Measurements from ENCODE around the gene GMPPA. TPM values are rescaled to one million over a fixed set of nuclear protein-coding genes. Genes with fewer than 3 reads are reported as not detected.

GMPPA gene
- total RNA-seq, 1 experiment from 2014 or later: 10.5 TPM

- DNase-seq: no peak
- H3K27ac ChIP-seq (ENCODE audit: low read length): no peak overlapping the region
- H3K9me3 ChIP-seq (ENCODE audit: low read length): no peaks in the 10 kb centered on the region
- H4K20me1 ChIP-seq (ENCODE audit: insufficient read depth, low read depth, low read length): no peaks in the 10 kb centered on the region
- no peaks in the 10 kb centered on the region for H3K36me3 ChIP-seq (ENCODE audit: insufficient read depth, low read length)
- H3K9ac ChIP-seq (ENCODE audit: low read length): no peak overlapping the region
- H3K4me3 ChIP-seq (ENCODE audit: low read length): no peak overlapping the region
- H3K4me1 ChIP-seq (ENCODE audit: low read length): no peaks in the 10 kb centered on the region
- H3K4me2 ChIP-seq (ENCODE audit: low read depth, low read length, poor library complexity, severe bottlenecking): no peak overlapping the region
- H2AFZ ChIP-seq (ENCODE audit: low read length): no peak overlapping the region
- no peaks in the 10 kb centered on the region for H3K79me2 ChIP-seq (ENCODE audit: low read length)
- no peaks in the 10 kb centered on the region for H3K27me3 ChIP-seq (ENCODE audit: low read length)
- H3K9me2 ChIP-seq (replicated peaks; ENCODE audit: insufficient read depth, low read length): no peaks in the 10 kb centered on the region
Measured at GRCh38 chr2:219478916-219479315, 19.8 kb upstream of the GMPPA start.

- no peaks in the 10 kb centered on the region for H3K4me1 ChIP-seq (ENCODE audit: low read length)
- no peaks in the 10 kb centered on the region for H3K9me3 ChIP-seq (ENCODE audit: low read length)
- H3K36me3 ChIP-seq (ENCODE audit: insufficient read depth, low read length): no peaks in the 10 kb centered on the region
- no peak overlapping the region for H3K9ac ChIP-seq (ENCODE audit: low read length)
- no peak for DNase-seq
- H3K27ac ChIP-seq (ENCODE audit: low read length): no peak overlapping the region
- no peaks in the 10 kb centered on the region for H3K79me2 ChIP-seq (ENCODE audit: low read length)
- no peaks in the 10 kb centered on the region for H3K9me2 ChIP-seq (replicated peaks; ENCODE audit: insufficient read depth, low read length)
- H4K20me1 ChIP-seq (ENCODE audit: insufficient read depth, low read depth, low read length): no peaks in the 10 kb centered on the region
- no peak overlapping the region for H3K4me2 ChIP-seq (ENCODE audit: low read depth, low read length, poor library complexity, severe bottlenecking)
- H3K4me3 ChIP-seq (ENCODE audit: low read length): no peak overlapping the region
- H2AFZ ChIP-seq (ENCODE audit: low read length): no peak overlapping the region
- no peaks in the 10 kb centered on the region for H3K27me3 ChIP-seq (ENCODE audit: low read length)
Measured at GRCh38 chr2:219480004-219480403, 18.7 kb upstream of the GMPPA start.

GRCh38 chr2:219482674-219483405 lies 15.9 kb upstream of the GMPPA start:
- Histone ChIP-seq H2AFZ (ENCODE audit: low read length) (no peak overlapping the region), H3K27me3 (ENCODE audit: low read length) (no peaks in the 10 kb centered on the region), H3K9ac (ENCODE audit: low read length) (no peak overlapping the region), H3K4me3 (ENCODE audit: low read length) (no peak overlapping the region), H3K4me2 (ENCODE audit: low read depth, low read length, poor library complexity, severe bottlenecking) (no peak overlapping the region), H3K36me3 (ENCODE audit: insufficient read depth, low read length) (no peaks in the 10 kb centered on the region), H3K4me1 (ENCODE audit: low read length) (no peaks in the 10 kb centered on the region), H3K27ac (ENCODE audit: low read length) (no peak overlapping the region), H3K9me2 (replicated peaks; ENCODE audit: insufficient read depth, low read length) (no peaks in the 10 kb centered on the region), H4K20me1 (ENCODE audit: insufficient read depth, low read depth, low read length) (no peaks in the 10 kb centered on the region), H3K79me2 (ENCODE audit: low read length) (no peaks in the 10 kb centered on the region), H3K9me3 (ENCODE audit: low read length) (no peaks in the 10 kb centered on the region)
- DNase-seq: no peak

- Histone ChIP-seq H3K9me3 (ENCODE audit: low read length) (no peaks in the 10 kb centered on the region), H3K4me2 (ENCODE audit: low read depth, low read length, poor library complexity, severe bottlenecking) (no peak overlapping the region), H3K4me3 (ENCODE audit: low read length) (no peak overlapping the region), H3K36me3 (ENCODE audit: insufficient read depth, low read length) (no peaks in the 10 kb centered on the region), H3K4me1 (ENCODE audit: low read length) (no peaks in the 10 kb centered on the region), H3K9ac (ENCODE audit: low read length) (no peak overlapping the region), H3K27me3 (ENCODE audit: low read length) (no peaks in the 10 kb centered on the region), H3K79me2 (ENCODE audit: low read length) (no peaks in the 10 kb centered on the region), H4K20me1 (ENCODE audit: insufficient read depth, low read depth, low read length) (no peaks in the 10 kb centered on the region), H3K27ac (ENCODE audit: low read length) (no peak overlapping the region), H3K9me2 (replicated peaks; ENCODE audit: insufficient read depth, low read length) (no peaks in the 10 kb centered on the region), H2AFZ (ENCODE audit: low read length) (no peak overlapping the region)
- DNase-seq: no peak
Measured at GRCh38 chr2:219483451-219484342, 15.0 kb upstream of the GMPPA start.

GRCh38 chr2:219484343-219485200 lies 14.1 kb upstream of the GMPPA start:
- Histone ChIP-seq H4K20me1 (ENCODE audit: insufficient read depth, low read depth, low read length) (no peaks in the 10 kb centered on the region), H3K9me2 (replicated peaks; ENCODE audit: insufficient read depth, low read length) (no peaks in the 10 kb centered on the region), H3K4me1 (ENCODE audit: low read length) (no peaks in the 10 kb centered on the region), H3K9ac (ENCODE audit: low read length) (no peak overlapping the region), H3K27ac (ENCODE audit: low read length) (no peak overlapping the region), H3K4me2 (ENCODE audit: low read depth, low read length, poor library complexity, severe bottlenecking) (no peak overlapping the region), H3K4me3 (ENCODE audit: low read length) (no peak overlapping the region), H3K36me3 (ENCODE audit: insufficient read depth, low read length) (no peaks in the 10 kb centered on the region), H3K9me3 (ENCODE audit: low read length) (no peaks in the 10 kb centered on the region), H2AFZ (ENCODE audit: low read length) (no peak overlapping the region), H3K27me3 (ENCODE audit: low read length) (no peaks in the 10 kb centered on the region), H3K79me2 (ENCODE audit: low read length) (no peaks in the 10 kb centered on the region)
- DNase-seq: no peak

GRCh38 chr2:219485201-219485580 lies 13.5 kb upstream of the GMPPA start:
- Histone ChIP-seq H3K27ac (ENCODE audit: low read length) (no peak overlapping the region), H3K9ac (ENCODE audit: low read length) (no peak overlapping the region), H3K9me2 (replicated peaks; ENCODE audit: insufficient read depth, low read length) (no peaks in the 10 kb centered on the region), H3K27me3 (ENCODE audit: low read length) (no peaks in the 10 kb centered on the region), H3K9me3 (ENCODE audit: low read length) (no peaks in the 10 kb centered on the region), H3K4me2 (ENCODE audit: low read depth, low read length, poor library complexity, severe bottlenecking) (no peak overlapping the region), H3K4me3 (ENCODE audit: low read length) (no peak overlapping the region), H3K36me3 (ENCODE audit: insufficient read depth, low read length) (no peaks in the 10 kb centered on the region), H2AFZ (ENCODE audit: low read length) (no peak overlapping the region), H3K79me2 (ENCODE audit: low read length) (no peaks in the 10 kb centered on the region), H3K4me1 (ENCODE audit: low read length) (no peaks in the 10 kb centered on the region), H4K20me1 (ENCODE audit: insufficient read depth, low read depth, low read length) (no peaks in the 10 kb centered on the region)
- no peak for DNase-seq

- DNase-seq: no peak
- no peaks in the 10 kb centered on the region for H3K9me2 ChIP-seq (replicated peaks; ENCODE audit: insufficient read depth, low read length)
- H2AFZ ChIP-seq (ENCODE audit: low read length): no peak overlapping the region
- H3K4me2 ChIP-seq (ENCODE audit: low read depth, low read length, poor library complexity, severe bottlenecking): no peak overlapping the region
- no peaks in the 10 kb centered on the region for H4K20me1 ChIP-seq (ENCODE audit: insufficient read depth, low read depth, low read length)
- H3K4me3 ChIP-seq (ENCODE audit: low read length): no peak overlapping the region
- no peak overlapping the region for H3K27ac ChIP-seq (ENCODE audit: low read length)
- H3K36me3 ChIP-seq (ENCODE audit: insufficient read depth, low read length): no peaks in the 10 kb centered on the region
- H3K9me3 ChIP-seq (ENCODE audit: low read length): no peaks in the 10 kb centered on the region
- no peak overlapping the region for H3K9ac ChIP-seq (ENCODE audit: low read length)
- H3K27me3 ChIP-seq (ENCODE audit: low read length): no peaks in the 10 kb centered on the region
- no peaks in the 10 kb centered on the region for H3K4me1 ChIP-seq (ENCODE audit: low read length)
- H3K79me2 ChIP-seq (ENCODE audit: low read length): no peaks in the 10 kb centered on the region
Measured at GRCh38 chr2:219486380-219486959, 12.2 kb upstream of the GMPPA start.

Measured in Karpas-422 (cell line).